Testis (tissue), 2 donors: ENCODE data around the gene UBR2.

Source experiments
- CTCF ChIP-seq, 3 experiments: fragments of 450-650 bp in 2 of 3; fragments of 200-600 bp in 1 of 3; sonication (generic) in 1 of 3; IDR thresholded peaks; one replicate each; pipeline ENCODE4 v1.5.1; 2016 to 2019; ENCODE audit warnings: antibody characterized with exemption in 3 of 3, mild to moderate bottlenecking in 2 of 3, moderate library complexity in 1 of 3
- POLR2A ChIP-seq: fragments of 450-650 bp; IDR thresholded peaks from one replicate; pipeline ENCODE4 v1.6.1; 2017; ENCODE audit warnings: antibody characterized with exemption, mild to moderate bottlenecking, moderate library complexity

GRCh38 chr6:42727627-42728026 lies 163.8 kb downstream of the UBR2 start:
- no peak for TF ChIP-seq CTCF (IDR thresholded peaks at IDR 0.05)
- TF ChIP-seq POLR2A: no peak
